Sigmoid colon (tissue), 7 donors: ENCODE results near the gene NAALADL2. TPM values are rescaled to one million over a fixed set of nuclear protein-coding genes. Genes with fewer than 3 reads are reported as not detected.
"Not testable (repeated sequence)": the region's sequence is repeated elsewhere in the genome, so short reads cannot be mapped to it uniquely, and the experiment has no call there.

Experiments used
- DNase-seq: peaks from one replicate; pipeline ENCODE4 v3.0.0-alpha.2; 2019
- H3K27ac ChIP-seq, 4 donors: fragments of 200-600 bp; sonication (generic); one replicate each; pipeline ENCODE4 v1.5.1; 2016 to 2019; ENCODE audit warnings: mild to moderate bottlenecking in 1 of 4
- H3K27me3 ChIP-seq, 3 donors: fragments of 200-600 bp; sonication (generic); one replicate each; pipeline ENCODE4 v1.5.1; 2019; ENCODE audit warnings: mild to moderate bottlenecking in 1 of 3
- H3K36me3 ChIP-seq, 4 donors: fragments of 200-600 bp; sonication (generic); one replicate each; pipeline ENCODE4 v1.5.1; 2016 to 2019
- H3K4me1 ChIP-seq, 4 donors: fragments of 200-600 bp; sonication (generic); one replicate each; pipeline ENCODE4 v1.5.1; 2017 to 2019
- H3K4me3 ChIP-seq, 4 donors: fragments of 200-600 bp; sonication (generic); one replicate each; pipeline ENCODE4 v1.5.1; 2017 to 2019; ENCODE audit warnings: mild to moderate bottlenecking in 2 of 4, moderate library complexity in 1 of 4
- H3K9me3 ChIP-seq, 4 donors: fragments of 200-600 bp in 3 of 4; sonication (generic) in 3 of 4; one replicate each; pipeline versions ENCODE4 v1.5.1 to v1.6.1; 2013 to 2019
- EP300 ChIP-seq, 4 donors: sonication (generic); formaldehyde crosslinking; IDR thresholded peaks; one replicate each; pipeline ENCODE4 v1.6.1; 2017; ENCODE audit warnings: antibody characterized with exemption in 4 of 4
- POLR2A ChIP-seq, 2 donors: fragments of 450-650 bp; IDR thresholded peaks; one replicate each; pipeline ENCODE4 v1.6.1; 2016; ENCODE audit warnings: antibody characterized with exemption in 2 of 2, mild to moderate bottlenecking in 2 of 2, moderate library complexity in 2 of 2
- POLR2AphosphoS5 ChIP-seq, 4 donors: sonication (generic); formaldehyde crosslinking; IDR thresholded peaks; one replicate each; pipeline ENCODE4 v1.6.1; 2017; ENCODE audit warnings: antibody characterized with exemption in 4 of 4
- WGBS, 2 donors: extraction: QIAGEN DNeasy Blood & Tissue Kit; methylation state at CpG; one replicate each; pipeline ENCODE4 v1.1.7; 2013; 5-methylcytosine and 5-hydroxymethylcytosine counted together
- intact Hi-C: fragments of 100-400 bp; cut with DNase I; formaldehyde crosslinking; loops from one replicate; pipeline ENCODE4 v1.15.1; 2023
- polyA plus RNA-seq, 3 donors: library from polyadenylated mRNA; stranded (reverse); fragments of 200-250 nt; gene quantifications; one replicate each; pipeline ENCODE4 v1.2.3, GENCODE V29; 2013
- total RNA-seq, 4 donors: library from RNA; depleted of rRNA; stranded (reverse); fragments of >200 nt; gene quantifications; one replicate each; pipeline ENCODE4 v1.1.0, GENCODE V29; 2016
- TF ChIP-seq, protein P1 (sequence below), 4 experiments: fragments of 450-650 bp in 3 of 4; fragments of 200-600 bp in 1 of 4; IDR thresholded peaks; one replicate each; pipeline ENCODE4 v1.5.1; 2016 to 2019; ENCODE audit warnings: antibody characterized with exemption in 4 of 4, mild to moderate bottlenecking in 3 of 4, moderate library complexity in 2 of 4
- donor health status: healthy with polysubstance abuse.
- donor health status: Bipolar disorder and iron deficiency.
- donor health status: healthy.

Gene NAALADL2
- total and polyA plus RNA-seq, 7 donors, result 0.46 to 18.5 (median 6.0) TPM

- Histone ChIP-seq H3K27ac (no peak overlapping the region), H3K27me3 (no peaks in the 10 kb centered on the region), H3K4me1 (no peaks in the 10 kb centered on the region), H3K4me3 (no peak overlapping the region), H3K9me3 (peaks cover 0 to 2% (median 0%) of the 10 kb centered on the region in 4 donors), H3K36me3 (no peaks in the 10 kb centered on the region)
- DNase-seq, result no peak
- WGBS, 2 donors, result 89 to 95% methylated on average over 2 of the region's 2 CpGs
- TF ChIP-seq POLR2A (IDR thresholded peaks at IDR 0.05), result no peak
- TF ChIP-seq, protein P1, sequence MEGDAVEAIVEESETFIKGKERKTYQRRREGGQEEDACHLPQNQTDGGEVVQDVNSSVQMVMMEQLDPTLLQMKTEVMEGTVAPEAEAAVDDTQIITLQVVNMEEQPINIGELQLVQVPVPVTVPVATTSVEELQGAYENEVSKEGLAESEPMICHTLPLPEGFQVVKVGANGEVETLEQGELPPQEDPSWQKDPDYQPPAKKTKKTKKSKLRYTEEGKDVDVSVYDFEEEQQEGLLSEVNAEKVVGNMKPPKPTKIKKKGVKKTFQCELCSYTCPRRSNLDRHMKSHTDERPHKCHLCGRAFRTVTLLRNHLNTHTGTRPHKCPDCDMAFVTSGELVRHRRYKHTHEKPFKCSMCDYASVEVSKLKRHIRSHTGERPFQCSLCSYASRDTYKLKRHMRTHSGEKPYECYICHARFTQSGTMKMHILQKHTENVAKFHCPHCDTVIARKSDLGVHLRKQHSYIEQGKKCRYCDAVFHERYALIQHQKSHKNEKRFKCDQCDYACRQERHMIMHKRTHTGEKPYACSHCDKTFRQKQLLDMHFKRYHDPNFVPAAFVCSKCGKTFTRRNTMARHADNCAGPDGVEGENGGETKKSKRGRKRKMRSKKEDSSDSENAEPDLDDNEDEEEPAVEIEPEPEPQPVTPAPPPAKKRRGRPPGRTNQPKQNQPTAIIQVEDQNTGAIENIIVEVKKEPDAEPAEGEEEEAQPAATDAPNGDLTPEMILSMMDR (IDR thresholded peaks at IDR 0.05), result no peak
- TF ChIP-seq POLR2AphosphoS5 (IDR thresholded peaks at IDR 0.05), result no peak
- TF ChIP-seq EP300 (IDR thresholded peaks at IDR 0.05), result no peak
- intact Hi-C loops, result no loop called here
Observed at GRCh38 chr3:175457301-175457700, 598.2 kb downstream of the NAALADL2 start.

GRCh38 chr3:175460849-175461399 is 601.8 kb downstream of the NAALADL2 start:
- H3K27ac ChIP-seq, intact Hi-C loops, H3K27me3 ChIP-seq, H3K9me3 ChIP-seq, H3K4me3 ChIP-seq, H3K36me3 ChIP-seq, DNase-seq, H3K4me1 ChIP-seq: not testable (repeated sequence)
- WGBS, 2 donors, result 91 to 94% methylated on average over 4 of the region's 4 CpGs

DNA sequence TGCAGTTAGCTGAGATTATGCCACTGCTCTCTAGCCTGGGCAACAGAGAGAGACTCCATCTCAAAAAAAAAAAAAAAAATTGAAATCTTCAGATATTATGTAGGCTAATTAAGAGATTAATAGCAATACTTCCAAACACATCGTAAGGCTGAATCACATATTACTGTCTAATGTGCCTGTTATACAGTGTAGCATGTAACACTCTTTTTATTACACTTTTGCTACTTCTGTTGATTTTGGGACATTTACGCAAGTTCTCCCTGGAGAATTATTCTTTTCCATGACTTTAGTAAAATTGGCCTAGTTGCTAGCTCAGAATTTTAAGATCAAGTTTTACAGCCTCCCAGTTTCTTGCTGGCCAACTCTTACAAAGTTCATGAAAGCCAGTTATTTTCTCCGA is 605.2 kb downstream of the NAALADL2 start:
- no peaks in the 10 kb centered on the region for H3K4me1 ChIP-seq
- no peak overlapping the region for H3K27ac ChIP-seq
- peaks cover 0 to 2% (median 0%) of the 10 kb centered on the region in 4 donors for H3K9me3 ChIP-seq
- no peak overlapping the region for H3K4me3 ChIP-seq
- no peaks in the 10 kb centered on the region for H3K27me3 ChIP-seq
- TF ChIP-seq, protein P1 (IDR thresholded peaks at IDR 0.05), result no peak
- TF ChIP-seq POLR2A (IDR thresholded peaks at IDR 0.05) (no peak), POLR2AphosphoS5 (IDR thresholded peaks at IDR 0.05) (no peak), EP300 (IDR thresholded peaks at IDR 0.05) (no peak)
- intact Hi-C loops, result no loop called here
- WGBS, 2 donors, result 96 to 97% methylated on average over 3 of the region's 3 CpGs
- no peak for DNase-seq
- no peaks in the 10 kb centered on the region for H3K36me3 ChIP-seq

DNA sequence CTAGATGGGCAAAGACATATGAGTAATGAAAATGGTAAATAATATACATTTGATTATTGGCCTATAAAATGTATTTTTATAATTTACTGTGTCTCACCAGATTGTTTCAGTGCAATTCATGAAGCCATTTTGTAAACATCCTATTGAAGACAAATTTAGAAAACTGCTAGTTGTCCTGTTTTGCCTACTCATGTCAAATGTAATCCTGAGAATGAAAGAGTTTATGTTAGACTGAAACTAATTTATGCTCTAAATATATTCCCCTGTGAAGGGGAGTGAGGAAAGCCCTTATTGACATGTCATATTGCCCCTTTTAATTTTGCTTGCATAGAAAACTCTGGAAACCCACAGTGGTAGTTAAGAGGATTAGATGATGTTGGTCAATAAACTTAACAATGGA is 610.0 kb downstream of the NAALADL2 start:
- H3K27me3 ChIP-seq, result no peaks in the 10 kb centered on the region
- H3K27ac ChIP-seq, result no peak overlapping the region
- TF ChIP-seq EP300 (IDR thresholded peaks at IDR 0.05) (no peak), POLR2A (IDR thresholded peaks at IDR 0.05) (no peak), POLR2AphosphoS5 (IDR thresholded peaks at IDR 0.05) (no peak)
- TF ChIP-seq, protein P1 (IDR thresholded peaks at IDR 0.05), result no peak
- no peaks in the 10 kb centered on the region for H3K36me3 ChIP-seq
- H3K4me3 ChIP-seq, result no peak overlapping the region
- DNase-seq, result no peak
- no peaks in the 10 kb centered on the region for H3K9me3 ChIP-seq
- intact Hi-C loops, result no loop called here
- no peaks in the 10 kb centered on the region for H3K4me1 ChIP-seq

- Histone ChIP-seq H3K27me3 (no peaks in the 10 kb centered on the region), H3K4me3 (no peak overlapping the region), H3K9me3 (no peaks in the 10 kb centered on the region), H3K36me3 (no peaks in the 10 kb centered on the region), H3K27ac (no peak overlapping the region), H3K4me1 (no peaks in the 10 kb centered on the region)
- 88 to 97% methylated on average over 4 of the region's 4 CpGs for WGBS, 2 donors
- intact Hi-C loops, result no loop called here
- no peak for DNase-seq
- TF ChIP-seq, protein P1 (IDR thresholded peaks at IDR 0.05), result no peak
- TF ChIP-seq EP300 (IDR thresholded peaks at IDR 0.05), result no peak
- no peak for TF ChIP-seq POLR2A (IDR thresholded peaks at IDR 0.05)
- no peak for TF ChIP-seq POLR2AphosphoS5 (IDR thresholded peaks at IDR 0.05)
Observed at GRCh38 chr3:175475765-175476164, 616.6 kb downstream of the NAALADL2 start.
